DND-41 (cell line): ENCODE results near the gene MEGF8.

ENCODE experiments used
- EZH2 ChIP-seq: IDR thresholded peaks from 3 replicates; pipeline ENCODE4 v1.6.1; 2012; ENCODE audit warnings: borderline replicate concordance, low read depth, mild to moderate bottlenecking, moderate library complexity, low read length, inconsistent platforms; ENCODE audit not compliant: severe bottlenecking
- TF ChIP-seq, protein P1 (sequence below): IDR thresholded peaks from 2 replicates; pipeline ENCODE4 v1.5.1; 2012; ENCODE audit warnings: borderline replicate concordance, low read length, moderate library complexity, mild to moderate bottlenecking; ENCODE audit not compliant: poor library complexity, severe bottlenecking; ENCODE audit errors: extremely low read depth

DNA sequence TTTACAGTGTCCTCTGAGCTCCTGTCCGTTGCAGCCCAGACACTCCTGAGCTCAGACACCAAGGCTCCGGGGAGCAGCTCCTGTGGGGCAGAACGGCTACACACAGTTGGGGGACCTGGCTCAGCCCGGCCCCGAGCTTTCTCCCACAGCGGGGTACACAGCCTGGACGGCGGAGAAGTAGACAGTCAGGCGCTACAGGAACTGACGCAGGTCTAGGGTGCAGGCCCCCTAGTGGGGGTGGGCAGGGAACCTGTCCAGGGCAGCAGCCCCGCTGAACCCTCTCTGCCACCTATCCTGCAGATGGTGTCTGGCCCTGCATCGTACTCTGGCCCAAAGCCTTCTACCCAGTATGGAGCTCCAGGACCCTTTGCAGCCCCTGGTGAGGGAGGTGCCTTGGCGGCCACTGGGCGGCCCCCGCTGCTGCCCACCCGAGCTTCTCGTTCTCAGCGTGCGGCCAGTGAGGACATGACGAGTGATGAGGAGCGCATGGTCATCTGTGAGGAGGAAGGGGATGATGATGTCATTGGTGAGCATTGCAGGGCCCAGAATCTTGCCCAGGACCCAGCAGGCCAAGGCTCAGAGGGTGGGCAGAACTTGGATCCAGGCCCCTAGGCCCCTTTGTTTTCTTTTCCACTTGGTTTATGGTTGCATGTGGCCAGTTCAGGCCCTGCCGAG lies 36.4 kb upstream of the MEGF8 start:
- TF ChIP-seq, protein P1, sequence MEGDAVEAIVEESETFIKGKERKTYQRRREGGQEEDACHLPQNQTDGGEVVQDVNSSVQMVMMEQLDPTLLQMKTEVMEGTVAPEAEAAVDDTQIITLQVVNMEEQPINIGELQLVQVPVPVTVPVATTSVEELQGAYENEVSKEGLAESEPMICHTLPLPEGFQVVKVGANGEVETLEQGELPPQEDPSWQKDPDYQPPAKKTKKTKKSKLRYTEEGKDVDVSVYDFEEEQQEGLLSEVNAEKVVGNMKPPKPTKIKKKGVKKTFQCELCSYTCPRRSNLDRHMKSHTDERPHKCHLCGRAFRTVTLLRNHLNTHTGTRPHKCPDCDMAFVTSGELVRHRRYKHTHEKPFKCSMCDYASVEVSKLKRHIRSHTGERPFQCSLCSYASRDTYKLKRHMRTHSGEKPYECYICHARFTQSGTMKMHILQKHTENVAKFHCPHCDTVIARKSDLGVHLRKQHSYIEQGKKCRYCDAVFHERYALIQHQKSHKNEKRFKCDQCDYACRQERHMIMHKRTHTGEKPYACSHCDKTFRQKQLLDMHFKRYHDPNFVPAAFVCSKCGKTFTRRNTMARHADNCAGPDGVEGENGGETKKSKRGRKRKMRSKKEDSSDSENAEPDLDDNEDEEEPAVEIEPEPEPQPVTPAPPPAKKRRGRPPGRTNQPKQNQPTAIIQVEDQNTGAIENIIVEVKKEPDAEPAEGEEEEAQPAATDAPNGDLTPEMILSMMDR = no peak
- no peak for TF ChIP-seq EZH2
